Panc1 (cell line): ENCODE data around the gene SCG2. TPM values are rescaled to one million over a fixed set of nuclear protein-coding genes. Genes with fewer than 3 reads are reported as not detected.

Source experiments
- ATAC-seq: fragments of 200-7000 bp; cut with Tn5 transposase; 2 replicates; pipeline ENCODE4 v1.9.1; 2020; ENCODE audit warnings: mild to moderate bottlenecking, moderate library complexity
- BruUV-seq: library from RNA; stranded (reverse); fragments of 400-500 nt; replicated peaks from 2 replicates; lab custom pipeline; 2021; lab: Mats Ljungman, UMichigan
- CTCF ChIA-PET: fragments of 300-600 bp; sonication (Branson Sonifier 250); formaldehyde crosslinking; loops from one replicate; lab custom pipeline; 2022; ENCODE audit warnings: antibody characterized with exemption; lab: Charles Lee
- POLR2A ChIA-PET: fragments of 300-600 bp; sonication (Branson Sonifier 250); formaldehyde crosslinking; loops from one replicate; lab custom pipeline; 2022; ENCODE audit warnings: antibody characterized with exemption; lab: Charles Lee
- DNase-seq: peaks from one replicate; pipeline ENCODE4 v3.0.0-alpha.2; 2010; ENCODE audit warnings: low read depth, low spot score
- H3K27ac ChIP-seq: 2 replicates; pipeline ENCODE4 v1.5.1; 2011; ENCODE audit warnings: mild to moderate bottlenecking, low read length, inconsistent platforms
- H3K27me3 ChIP-seq: fragments of 200-500 bp; sonication (Bioruptor generic); 2 replicates; pipeline ENCODE4 v1.6.0; 2014; ENCODE audit warnings: low read length, inconsistent platforms; ENCODE audit not compliant: control insufficient read depth, insufficient read depth
- H3K36me3 ChIP-seq: fragments of 200-500 bp; sonication (Bioruptor generic); 2 replicates; pipeline ENCODE4 v1.5.1; 2014; ENCODE audit warnings: inconsistent platforms, mild to moderate bottlenecking, low read length, moderate library complexity; ENCODE audit not compliant: control insufficient read depth, insufficient read depth
- H3K4me1 ChIP-seq: 2 replicates; pipeline ENCODE4 v1.5.1; 2011; ENCODE audit warnings: inconsistent platforms, mild to moderate bottlenecking, low read length, moderate library complexity; ENCODE audit not compliant: control insufficient read depth, insufficient read depth
- H3K4me3 ChIP-seq, 2 experiments: 2 replicates each; pipeline ENCODE4 v1.5.1; 2011 to 2012; ENCODE audit warnings: low read depth in 2 of 2, low read length in 2 of 2, mild to moderate bottlenecking in 2 of 2, inconsistent platforms in 1 of 2, moderate library complexity in 1 of 2
- H3K9me3 ChIP-seq: fragments of 200-500 bp; sonication (Bioruptor generic); 2 replicates; pipeline ENCODE4 v1.5.1; 2014; ENCODE audit warnings: low read depth, mild to moderate bottlenecking, inconsistent platforms, low read length, moderate library complexity; ENCODE audit not compliant: control insufficient read depth, insufficient read depth
- POLR2AphosphoS5 ChIP-seq: IDR thresholded peaks from 2 replicates; pipeline ENCODE4 v1.6.1; 2012; ENCODE audit warnings: mild to moderate bottlenecking, low read depth, low read length, moderate library complexity
- SIN3A ChIP-seq: IDR thresholded peaks from 2 replicates; pipeline ENCODE4 v1.6.1; 2012; ENCODE audit warnings: low read depth, mild to moderate bottlenecking, low read length, moderate library complexity, borderline replicate concordance; ENCODE audit not compliant: insufficient read depth
- TCF7L2 ChIP-seq: IDR thresholded peaks from 2 replicates; pipeline ENCODE4 v1.6.1; 2011; ENCODE audit warnings: mild to moderate bottlenecking, low read depth, low read length, inconsistent platforms
- in situ Hi-C: cut with HindIII; loops from 2 replicates; pipeline ENCODE4 v1.10.0; 2016; ENCODE audit warnings: low sequenced_read_pairs, low pct_unique_long_range_greater_than_20kb
- intact Hi-C: fragments of 100-400 bp; cut with micrococcal nuclease; formaldehyde crosslinking; loops from one replicate; pipeline ENCODE4 v1.10.0; 2022; ENCODE audit not compliant: unreplicated experiment
- total RNA-seq: library from RNA; stranded (reverse); gene quantifications from one replicate; pipeline ENCODE4 v1.2.1, GENCODE V29; 2021; ENCODE audit not compliant: unreplicated experiment
- TF ChIP-seq, protein P1 (sequence below), 2 experiments: IDR thresholded peaks; 2 replicates each; pipeline ENCODE4 v1.6.1; 2011 to 2012; ENCODE audit warnings: low read depth in 2 of 2, control low read depth in 1 of 2, low read length in 1 of 2, mild to moderate bottlenecking in 1 of 2, moderate library complexity in 1 of 2; ENCODE audit not compliant: insufficient read depth in 1 of 2
- TF ChIP-seq, protein P2 (sequence below): fragments of 450-650 bp; IDR thresholded peaks from 2 replicates; pipeline ENCODE4 v1.5.1; 2017; ENCODE audit warnings: mild to moderate bottlenecking

Gene SCG2
- total RNA-seq, 1 experiment from 2014 or later, result 1.7 TPM

DNA sequence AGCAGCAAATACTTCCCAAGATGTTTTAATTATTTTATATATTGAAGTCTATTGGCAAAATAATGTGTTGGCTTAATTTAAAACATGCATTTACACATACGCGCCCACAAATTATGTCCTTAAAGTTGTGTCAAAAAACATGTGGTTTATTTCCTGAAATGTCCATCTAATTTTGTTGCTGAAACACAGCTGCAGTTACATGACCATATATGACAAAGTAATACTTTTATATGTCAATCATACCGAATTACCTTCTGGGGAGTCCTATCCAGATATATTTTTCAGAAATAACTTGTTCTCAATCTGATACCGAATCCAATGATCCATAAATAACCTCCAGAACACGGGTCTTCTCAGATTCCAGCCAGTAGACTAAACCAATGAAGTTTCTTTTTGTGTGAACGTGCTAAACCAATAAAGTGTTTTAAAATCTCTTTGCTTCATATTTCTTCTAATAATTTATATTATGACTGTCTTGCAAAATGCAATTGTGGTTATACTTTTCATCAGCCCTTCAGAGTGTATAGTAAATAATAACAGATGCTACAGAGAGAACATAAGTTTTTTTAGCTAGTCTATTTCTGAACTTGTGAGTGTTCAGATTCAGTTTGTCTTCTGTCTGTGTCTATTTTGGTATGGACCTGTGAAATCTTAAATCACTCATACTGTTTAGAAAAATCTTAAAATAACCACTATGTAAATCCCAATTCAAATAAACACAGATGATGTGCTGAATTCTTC is 2.4 kb downstream of the SCG2 start:
- DNase-seq (no peak), ATAC-seq (no peak)
- ChIA-PET CTCF (interaction anchor here (0.6 kb wide), 1 partner anchor 628 kb away, joined by 4 read pairs; no protein-coding TSS in a partner anchor), POLR2A (no interaction called here)
- peak overlapping the region in 1 of 2 experiments; percentile 26; a peak in 1 of 4 replicates for H3K4me3 ChIP-seq
- H3K9me3 ChIP-seq, result no peaks in the 10 kb centered on the region
- no peaks in the 10 kb centered on the region for H3K36me3 ChIP-seq
- H3K4me1 ChIP-seq, result no peaks in the 10 kb centered on the region
- BruUV-seq, result no TSS peak
- TF ChIP-seq POLR2AphosphoS5 (no peak), TCF7L2 (no peak), SIN3A (no peak)
- TF ChIP-seq, protein P1, sequence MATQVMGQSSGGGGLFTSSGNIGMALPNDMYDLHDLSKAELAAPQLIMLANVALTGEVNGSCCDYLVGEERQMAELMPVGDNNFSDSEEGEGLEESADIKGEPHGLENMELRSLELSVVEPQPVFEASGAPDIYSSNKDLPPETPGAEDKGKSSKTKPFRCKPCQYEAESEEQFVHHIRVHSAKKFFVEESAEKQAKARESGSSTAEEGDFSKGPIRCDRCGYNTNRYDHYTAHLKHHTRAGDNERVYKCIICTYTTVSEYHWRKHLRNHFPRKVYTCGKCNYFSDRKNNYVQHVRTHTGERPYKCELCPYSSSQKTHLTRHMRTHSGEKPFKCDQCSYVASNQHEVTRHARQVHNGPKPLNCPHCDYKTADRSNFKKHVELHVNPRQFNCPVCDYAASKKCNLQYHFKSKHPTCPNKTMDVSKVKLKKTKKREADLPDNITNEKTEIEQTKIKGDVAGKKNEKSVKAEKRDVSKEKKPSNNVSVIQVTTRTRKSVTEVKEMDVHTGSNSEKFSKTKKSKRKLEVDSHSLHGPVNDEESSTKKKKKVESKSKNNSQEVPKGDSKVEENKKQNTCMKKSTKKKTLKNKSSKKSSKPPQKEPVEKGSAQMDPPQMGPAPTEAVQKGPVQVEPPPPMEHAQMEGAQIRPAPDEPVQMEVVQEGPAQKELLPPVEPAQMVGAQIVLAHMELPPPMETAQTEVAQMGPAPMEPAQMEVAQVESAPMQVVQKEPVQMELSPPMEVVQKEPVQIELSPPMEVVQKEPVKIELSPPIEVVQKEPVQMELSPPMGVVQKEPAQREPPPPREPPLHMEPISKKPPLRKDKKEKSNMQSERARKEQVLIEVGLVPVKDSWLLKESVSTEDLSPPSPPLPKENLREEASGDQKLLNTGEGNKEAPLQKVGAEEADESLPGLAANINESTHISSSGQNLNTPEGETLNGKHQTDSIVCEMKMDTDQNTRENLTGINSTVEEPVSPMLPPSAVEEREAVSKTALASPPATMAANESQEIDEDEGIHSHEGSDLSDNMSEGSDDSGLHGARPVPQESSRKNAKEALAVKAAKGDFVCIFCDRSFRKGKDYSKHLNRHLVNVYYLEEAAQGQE (IDR thresholded peaks at IDR 0.05; ENCODE audit: insufficient read depth in 1 of 2, low read depth in 2 of 2, low read length in 1 of 2), result no peak
- TF ChIP-seq, protein P2, sequence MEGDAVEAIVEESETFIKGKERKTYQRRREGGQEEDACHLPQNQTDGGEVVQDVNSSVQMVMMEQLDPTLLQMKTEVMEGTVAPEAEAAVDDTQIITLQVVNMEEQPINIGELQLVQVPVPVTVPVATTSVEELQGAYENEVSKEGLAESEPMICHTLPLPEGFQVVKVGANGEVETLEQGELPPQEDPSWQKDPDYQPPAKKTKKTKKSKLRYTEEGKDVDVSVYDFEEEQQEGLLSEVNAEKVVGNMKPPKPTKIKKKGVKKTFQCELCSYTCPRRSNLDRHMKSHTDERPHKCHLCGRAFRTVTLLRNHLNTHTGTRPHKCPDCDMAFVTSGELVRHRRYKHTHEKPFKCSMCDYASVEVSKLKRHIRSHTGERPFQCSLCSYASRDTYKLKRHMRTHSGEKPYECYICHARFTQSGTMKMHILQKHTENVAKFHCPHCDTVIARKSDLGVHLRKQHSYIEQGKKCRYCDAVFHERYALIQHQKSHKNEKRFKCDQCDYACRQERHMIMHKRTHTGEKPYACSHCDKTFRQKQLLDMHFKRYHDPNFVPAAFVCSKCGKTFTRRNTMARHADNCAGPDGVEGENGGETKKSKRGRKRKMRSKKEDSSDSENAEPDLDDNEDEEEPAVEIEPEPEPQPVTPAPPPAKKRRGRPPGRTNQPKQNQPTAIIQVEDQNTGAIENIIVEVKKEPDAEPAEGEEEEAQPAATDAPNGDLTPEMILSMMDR, result no peak
- in situ Hi-C loops (no loop called here), intact Hi-C loops (no loop called here)
- H3K27ac ChIP-seq, result no peak overlapping the region
- H3K27me3 ChIP-seq, result no peaks in the 10 kb centered on the region

DNA sequence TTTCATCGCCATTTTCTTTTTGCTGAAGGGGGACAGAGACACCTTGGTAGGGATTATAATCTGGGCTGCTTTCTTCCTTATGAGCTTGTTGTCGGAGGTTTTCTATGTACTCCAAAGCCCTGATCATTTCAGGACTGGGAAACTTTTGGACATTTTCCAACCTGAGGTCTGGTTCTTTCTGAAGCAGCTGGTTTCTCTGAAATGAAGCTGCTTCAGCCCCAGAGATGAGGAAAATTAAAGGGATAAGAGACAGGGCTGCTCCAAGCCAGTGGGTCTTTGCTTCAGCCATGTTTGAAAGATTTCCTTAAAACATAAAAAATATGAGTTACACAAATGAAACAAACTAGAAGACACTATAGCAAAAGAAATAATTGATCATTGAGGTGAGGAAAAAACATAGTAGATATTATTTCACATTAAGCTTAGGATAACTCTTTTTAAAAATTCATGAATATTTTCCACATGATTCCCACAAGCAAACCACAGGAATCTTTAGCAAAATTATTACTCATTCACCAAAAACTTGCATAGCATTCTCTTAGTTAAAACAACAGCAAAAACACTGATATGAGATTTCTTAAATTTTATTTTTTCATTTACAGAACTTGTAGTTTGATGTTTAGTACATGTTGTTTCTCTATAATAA is 3.0 kb downstream of the SCG2 start:
- H3K4me1 ChIP-seq, result no peaks in the 10 kb centered on the region
- intact Hi-C loops, result no loop called here
- ATAC-seq (no peak), DNase-seq (no peak)
- no peak overlapping the region for H3K4me3 ChIP-seq
- BruUV-seq, result no TSS peak
- in situ Hi-C loops, result no loop called here
- no peak overlapping the region for H3K27ac ChIP-seq
- TF ChIP-seq, protein P1 (IDR thresholded peaks at IDR 0.05; ENCODE audit: insufficient read depth in 1 of 2, low read depth in 2 of 2, low read length in 1 of 2), result no peak
- TF ChIP-seq, protein P2, result no peak
- no peak for TF ChIP-seq SIN3A
- TF ChIP-seq POLR2AphosphoS5, result no peak
- TF ChIP-seq TCF7L2, result no peak
- ChIA-PET POLR2A (no interaction called here), CTCF (no interaction called here)
- H3K9me3 ChIP-seq, result no peaks in the 10 kb centered on the region
- no peaks in the 10 kb centered on the region for H3K27me3 ChIP-seq
- H3K36me3 ChIP-seq, result no peaks in the 10 kb centered on the region
